Left lung (tissue), 10 donors: ENCODE results near the gene DCUN1D2. TPM values are rescaled to one million over a fixed set of nuclear protein-coding genes. Genes with fewer than 3 reads are reported as not detected.

Experiments
- ATAC-seq: fragments of 200-7000 bp; cut with Tn5 transposase; one replicate; pipeline ENCODE4 v1.9.1; 2020; ENCODE audit warnings: moderate library complexity
- DNase-seq, 4 donors: peaks; one replicate each; pipeline ENCODE4 v3.0.0-alpha.2; 2013 to 2020
- H3K27ac ChIP-seq, 2 donors: fragments of 200-600 bp; sonication (generic) in 1 of 2; one replicate each; pipeline versions ENCODE4 v1.5.0 to v1.8.0; 2020 to 2021
- H3K27me3 ChIP-seq, 2 donors: fragments of 200-600 bp; sonication (generic) in 1 of 2; one replicate each; pipeline versions ENCODE4 v1.5.0 to v1.8.0; 2020 to 2021
- H3K36me3 ChIP-seq, 2 donors: fragments of 200-600 bp; sonication (generic) in 1 of 2; one replicate each; pipeline versions ENCODE4 v1.5.0 to v1.8.0; 2020 to 2021
- H3K4me1 ChIP-seq, 2 donors: fragments of 200-600 bp; one replicate each; pipeline ENCODE4 v1.8.0; 2021
- H3K4me3 ChIP-seq, 2 donors: fragments of 200-600 bp; sonication (generic) in 1 of 2; one replicate each; pipeline versions ENCODE4 v1.5.0 to v1.8.0; 2020 to 2021; ENCODE audit warnings: mild to moderate bottlenecking in 1 of 2
- H3K9me3 ChIP-seq, 2 donors: fragments of 200-600 bp; sonication (generic) in 1 of 2; one replicate each; pipeline versions ENCODE4 v1.5.0 to v1.8.0; 2020 to 2021
- CTCF ChIP-seq, 2 donors: fragments of 200-600 bp; sonication (generic) in 1 of 2; IDR thresholded peaks; one replicate each; pipeline versions ENCODE4 v1.5.0 to v1.8.0; 2021; ENCODE audit warnings: antibody characterized with exemption in 2 of 2
- intact Hi-C, 2 donors: fragments of 100-400 bp; cut with DNase I; formaldehyde crosslinking; loops; one replicate each; pipeline versions ENCODE4 v1.11.2 to v1.14.2; 2022
- polyA plus RNA-seq, 6 donors: library from polyadenylated mRNA; unstranded; fragments of 120-200 nt; gene quantifications; one replicate each; pipeline ENCODE4 v1.2.1, GENCODE V29; 2013; ENCODE audit not compliant: insufficient read length in 6 of 6
- total RNA-seq, 2 donors: library from RNA; stranded (reverse); fragmentation: NEBNext Ultra II Directional; extraction: Animal tissue kit (Norgen Biotek cat#: 25700); gene quantifications; one replicate each; pipeline ENCODE4 v1.2.1, GENCODE V29; 2021
- donor health status: DM: no; HTN: yes; CAD: no.
- donor health status: DM: no; HTN: no; CAD: no.

DCUN1D2 gene
- total and polyA plus RNA-seq, 8 donors = 10.3 to 26.3 (median 19.2) TPM

DNA sequence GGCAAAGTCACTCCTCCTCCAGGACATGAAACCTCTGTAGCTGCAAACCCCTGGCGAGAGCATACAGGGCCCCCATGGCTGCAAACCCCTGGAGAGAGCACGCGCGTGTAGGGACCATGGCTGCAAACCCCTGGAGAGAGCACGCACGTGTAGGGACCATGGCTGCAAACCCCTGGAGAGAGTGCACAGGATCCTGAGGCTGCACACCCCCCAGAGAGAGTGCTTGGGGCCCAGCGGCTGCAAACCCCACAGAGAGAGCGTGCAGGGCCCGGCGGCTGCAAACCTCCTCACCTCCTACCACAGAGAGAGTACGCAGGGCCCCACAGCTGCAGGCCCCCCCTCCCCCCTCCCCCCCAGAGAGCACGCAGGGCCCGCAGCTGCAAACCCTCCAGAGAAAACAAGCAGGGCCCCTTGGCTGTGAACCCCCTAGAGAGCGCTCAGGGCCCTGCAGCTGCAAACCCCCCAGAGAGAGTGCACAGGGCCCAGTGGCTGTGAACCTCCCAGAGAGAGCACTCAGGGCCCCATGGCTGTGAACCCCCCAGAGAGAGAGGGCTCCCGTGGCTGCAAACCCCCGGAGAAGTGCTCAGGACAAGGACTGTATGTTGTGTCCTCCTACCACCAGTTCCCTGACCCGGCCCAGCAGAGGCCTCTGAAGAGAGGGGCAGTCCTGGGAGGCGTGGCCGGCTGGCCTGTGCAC, 44.6 kb downstream of the DCUN1D2 start:
- DNase-seq (no peak), ATAC-seq (no peak)
- intact Hi-C loops = no loop called here
- Histone ChIP-seq H3K27ac (no peak overlapping the region), H3K4me1 (no peaks in the 10 kb centered on the region), H3K4me3 (no peak overlapping the region), H3K27me3 (no peaks in the 10 kb centered on the region), H3K36me3 (no peaks in the 10 kb centered on the region), H3K9me3 (no peaks in the 10 kb centered on the region)
- no peak for TF ChIP-seq CTCF (IDR thresholded peaks at IDR 0.05)

GRCh38 chr13:113443991-113444390, 46.5 kb downstream of the DCUN1D2 start:
- H3K27ac ChIP-seq = no peak overlapping the region
- no peak for DNase-seq
- no peak for TF ChIP-seq CTCF (IDR thresholded peaks at IDR 0.05)
- ATAC-seq = no peak
- no peaks in the 10 kb centered on the region for H3K4me1 ChIP-seq
- H3K4me3 ChIP-seq = no peak overlapping the region
- intact Hi-C loops = no loop called here
- H3K9me3 ChIP-seq = no peaks in the 10 kb centered on the region
- no peaks in the 10 kb centered on the region for H3K36me3 ChIP-seq
- H3K27me3 ChIP-seq = no peaks in the 10 kb centered on the region

- no peak for TF ChIP-seq CTCF (IDR thresholded peaks at IDR 0.05)
- Histone ChIP-seq H3K27me3 (no peaks in the 10 kb centered on the region), H3K27ac (no peak overlapping the region), H3K4me1 (no peaks in the 10 kb centered on the region), H3K9me3 (no peaks in the 10 kb centered on the region), H3K36me3 (no peaks in the 10 kb centered on the region), H3K4me3 (no peak overlapping the region)
- intact Hi-C loops = no loop called here
- no peak for DNase-seq
- no peak for ATAC-seq
Measured at GRCh38 chr13:113442985-113443362, 47.5 kb downstream of the DCUN1D2 start.

- TF ChIP-seq CTCF (IDR thresholded peaks at IDR 0.05) = no peak
- Histone ChIP-seq H3K27ac (no peak overlapping the region), H3K4me1 (no peaks in the 10 kb centered on the region), H3K36me3 (no peaks in the 10 kb centered on the region), H3K9me3 (no peaks in the 10 kb centered on the region), H3K27me3 (no peaks in the 10 kb centered on the region), H3K4me3 (no peak overlapping the region)
- intact Hi-C loops = no loop called here
- DNase-seq (no peak), ATAC-seq (no peak)
Measured at GRCh38 chr13:113442354-113442984, 48.0 kb downstream of the DCUN1D2 start.

GRCh38 chr13:113441661-113442060, 48.9 kb downstream of the DCUN1D2 start:
- DNase-seq = no peak

More at GRCh38 chr13:113441661-113442060, 48.9 kb downstream of the DCUN1D2 start:
- Histone ChIP-seq H3K27me3 (no peaks in the 10 kb centered on the region), H3K9me3 (no peaks in the 10 kb centered on the region), H3K27ac (no peak overlapping the region), H3K36me3 (no peaks in the 10 kb centered on the region), H3K4me3 (no peak overlapping the region), H3K4me1 (no peaks in the 10 kb centered on the region)
- no peak for ATAC-seq
- intact Hi-C loops = no loop called here
- no peak for TF ChIP-seq CTCF (IDR thresholded peaks at IDR 0.05)
